NT2/D1 (cell line): ENCODE data around the gene EOLA2.

Experiments used
- SUZ12 ChIP-seq: IDR thresholded peaks from 2 replicates; pipeline ENCODE4 v1.6.1; 2011; ENCODE audit not compliant: insufficient read length, insufficient read depth; ENCODE audit errors: extremely low read depth
- YY1 ChIP-seq: IDR thresholded peaks from 2 replicates; pipeline ENCODE4 v1.6.1; 2011; ENCODE audit not compliant: insufficient read length, insufficient read depth
- ZNF274 ChIP-seq: IDR thresholded peaks from 2 replicates; pipeline ENCODE4 v1.6.1; 2011; ENCODE audit warnings: mild to moderate bottlenecking, low read depth, low read length

GRCh38 chrX:149908308-149908707, 30.0 kb downstream of the EOLA2 start:
- no peak for TF ChIP-seq ZNF274
- no peak for TF ChIP-seq YY1
- no peak for TF ChIP-seq SUZ12
